Skin epidermis (tissue), 12 donors: Measurements from ENCODE around the gene MTHFS.

Experiments
- H3K27ac ChIP-seq, 21 experiments: fragments of 200-600 bp; sonication (generic) in 11 of 21; one replicate each; pipeline ENCODE4 v1.5.0; 2020; ENCODE audit warnings: mild to moderate bottlenecking in 3 of 21, inconsistent platforms in 2 of 21, moderate library complexity in 2 of 21
- H3K4me3 ChIP-seq, 7 experiments: fragments of 200-600 bp; sonication (generic) in 2 of 7; one replicate each; pipeline ENCODE4 v1.5.0; 2020; ENCODE audit warnings: inconsistent platforms in 2 of 7, mild to moderate bottlenecking in 2 of 7, moderate library complexity in 1 of 7

Gene MTHFS

DNA sequence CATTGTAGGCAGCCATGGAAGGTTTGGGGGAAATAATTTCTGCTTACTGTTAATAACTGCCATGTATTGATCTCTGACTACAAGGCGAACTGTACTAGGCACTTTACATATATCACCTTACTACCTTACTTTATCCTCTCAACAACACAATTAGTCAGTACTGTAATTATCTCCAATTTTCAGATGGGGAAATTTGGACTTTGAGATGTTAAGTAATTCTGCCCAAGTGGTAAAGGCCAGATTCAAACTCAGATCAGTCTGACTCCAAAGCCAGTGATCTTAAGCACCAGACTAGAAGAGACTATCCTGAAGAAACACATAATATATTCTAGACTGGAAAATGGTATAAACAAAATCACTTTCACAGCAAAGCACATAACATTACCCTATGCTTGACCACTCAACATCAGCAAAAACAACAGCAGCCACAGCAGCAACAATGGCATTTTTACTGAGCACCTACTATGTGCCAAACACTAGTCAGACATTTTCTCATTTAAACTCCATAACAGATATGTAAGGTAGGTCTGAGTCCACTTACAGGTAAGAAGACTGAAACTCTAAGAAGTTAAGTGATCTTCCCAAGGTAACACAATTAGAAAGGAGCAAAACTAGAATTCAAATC lies 13.1 kb downstream of the MTHFS start:
- Histone ChIP-seq H3K4me3 (no peak overlapping the region), H3K27ac (no peak overlapping the region)

GRCh38 chr15:79881668-79882067 lies 15.1 kb downstream of the MTHFS start:
- no peak overlapping the region for H3K4me3 ChIP-seq
- no peak overlapping the region for H3K27ac ChIP-seq

DNA sequence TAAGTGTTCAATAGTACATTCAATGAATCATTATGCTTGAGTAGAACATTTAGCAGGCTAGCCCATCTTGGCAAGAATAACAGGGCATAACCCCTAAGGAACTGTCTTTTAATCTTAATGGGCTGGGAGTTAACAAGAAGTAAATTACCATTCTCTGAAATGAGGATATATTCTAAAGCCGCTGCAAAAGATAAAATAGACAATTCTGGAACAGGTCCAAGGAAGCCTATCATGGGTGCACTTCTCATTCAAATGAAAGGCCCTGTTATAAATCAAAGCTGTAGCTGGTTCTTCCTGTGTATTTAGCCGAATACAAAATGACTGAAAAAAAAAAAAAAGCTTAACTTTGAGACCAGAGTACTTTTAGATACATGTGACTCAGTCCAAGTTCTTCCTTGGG lies 15.6 kb downstream of the MTHFS start:
- Histone ChIP-seq H3K27ac (no peak overlapping the region), H3K4me3 (no peak overlapping the region)

DNA sequence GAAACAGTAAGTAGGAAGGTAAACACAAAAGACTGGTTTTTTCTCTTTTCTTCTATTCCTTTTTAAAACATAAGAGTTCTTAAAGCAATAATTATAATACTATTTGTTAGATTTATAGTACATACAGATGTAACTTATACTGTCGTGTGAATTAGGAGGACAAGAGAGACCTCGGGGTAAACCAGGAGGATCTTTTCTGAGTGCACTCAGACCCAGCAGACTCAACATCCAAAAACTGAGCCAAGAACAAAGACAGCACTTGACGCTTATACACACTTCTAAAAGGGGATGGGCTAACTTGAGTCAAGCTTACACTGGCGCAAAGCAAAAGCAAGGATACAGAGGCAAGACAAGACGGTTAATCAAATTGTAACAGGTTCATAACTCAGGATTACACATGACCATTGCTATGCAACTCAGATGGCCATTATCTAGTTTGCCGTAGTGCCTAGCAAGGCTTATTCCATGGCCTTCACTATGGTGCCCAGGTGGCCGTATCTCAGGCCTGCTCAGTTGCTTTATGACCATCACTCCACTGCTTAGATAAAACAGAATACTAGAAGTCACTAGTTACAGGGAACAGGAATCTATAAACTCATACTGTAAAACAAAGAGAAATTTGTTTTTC lies 18.6 kb downstream of the MTHFS start:
- Histone ChIP-seq H3K27ac (no peak overlapping the region), H3K4me3 (no peak overlapping the region)

- Histone ChIP-seq H3K4me3 (no peak overlapping the region), H3K27ac (no peak overlapping the region)
Measured at GRCh38 chr15:79875213-79875612, 21.6 kb downstream of the MTHFS start.

GRCh38 chr15:79874242-79874641 lies 22.6 kb downstream of the MTHFS start:
- Histone ChIP-seq H3K4me3 (no peak overlapping the region), H3K27ac (no peak overlapping the region)

GRCh38 chr15:79872358-79873017 lies 24.3 kb downstream of the MTHFS start:
- H3K4me3 ChIP-seq = no peak overlapping the region
- peak overlapping the region in 1 of 21 experiments; percentile 17 for H3K27ac ChIP-seq

DNA sequence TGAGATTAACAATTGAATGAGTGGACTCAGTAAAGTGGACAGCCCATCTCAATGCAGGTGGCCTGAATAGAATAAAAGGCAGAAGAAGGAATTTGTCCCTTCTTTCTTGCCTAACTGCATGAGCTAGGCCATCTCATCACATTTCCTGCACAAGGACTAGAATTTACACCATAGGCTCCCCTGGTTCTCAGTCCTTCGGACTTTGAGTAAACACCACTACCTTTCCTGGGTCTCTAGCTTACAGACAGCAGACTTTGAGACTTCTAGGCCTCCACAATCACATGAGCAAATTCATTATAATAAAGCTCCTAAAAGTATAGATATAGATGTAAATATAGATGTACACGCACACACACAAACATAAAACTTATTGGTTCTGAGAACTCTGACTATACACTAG lies 28.3 kb downstream of the MTHFS start:
- H3K4me3 ChIP-seq = no peak overlapping the region

DNA sequence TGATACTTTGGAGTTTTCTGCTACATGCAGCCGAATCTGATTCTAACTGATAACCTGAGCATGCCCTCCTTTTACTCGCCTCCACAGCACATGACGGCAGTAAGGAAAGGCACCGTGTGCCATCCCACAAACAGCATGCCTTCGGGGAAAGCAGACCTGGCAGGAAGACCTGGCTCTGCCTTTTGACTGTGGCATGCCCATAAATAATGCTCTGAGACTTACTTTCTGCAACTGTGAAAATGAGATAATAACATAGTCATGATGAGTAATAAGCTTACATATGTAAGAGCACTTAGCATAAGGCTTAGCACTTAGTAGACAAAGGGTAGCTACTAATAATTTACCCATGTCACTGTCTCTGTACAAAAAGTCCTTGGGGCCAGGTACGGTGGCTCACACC lies 32.9 kb downstream of the MTHFS start:
- Histone ChIP-seq H3K4me3 (no peak overlapping the region), H3K27ac (no peak overlapping the region)

More for the DNA sequence above, 28.3 kb downstream of the MTHFS start:
- H3K27ac ChIP-seq = no peak overlapping the region

DNA sequence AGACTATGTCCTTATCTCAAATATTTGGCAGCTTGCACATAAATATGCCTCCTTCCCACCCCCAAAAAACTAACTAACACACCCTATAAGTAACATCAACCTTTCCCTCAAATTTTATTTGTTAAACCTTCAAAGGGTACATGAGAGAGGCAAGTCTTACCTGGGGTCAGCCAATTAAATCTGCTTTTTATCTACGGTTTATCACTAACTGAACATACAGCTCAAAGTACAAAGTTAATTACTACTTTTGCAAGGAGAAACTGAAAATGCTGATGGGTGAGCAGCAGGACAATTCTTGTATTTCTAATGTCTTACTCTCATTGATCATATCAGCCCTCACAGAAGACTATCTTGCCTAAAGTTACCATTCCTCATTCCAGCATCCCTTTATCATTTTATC lies 34.6 kb downstream of the MTHFS start:
- H3K27ac ChIP-seq = no peak overlapping the region
- no peak overlapping the region for H3K4me3 ChIP-seq

GRCh38 chr15:79860661-79861060 lies 36.2 kb downstream of the MTHFS start:
- no peak overlapping the region for H3K27ac ChIP-seq

DNA sequence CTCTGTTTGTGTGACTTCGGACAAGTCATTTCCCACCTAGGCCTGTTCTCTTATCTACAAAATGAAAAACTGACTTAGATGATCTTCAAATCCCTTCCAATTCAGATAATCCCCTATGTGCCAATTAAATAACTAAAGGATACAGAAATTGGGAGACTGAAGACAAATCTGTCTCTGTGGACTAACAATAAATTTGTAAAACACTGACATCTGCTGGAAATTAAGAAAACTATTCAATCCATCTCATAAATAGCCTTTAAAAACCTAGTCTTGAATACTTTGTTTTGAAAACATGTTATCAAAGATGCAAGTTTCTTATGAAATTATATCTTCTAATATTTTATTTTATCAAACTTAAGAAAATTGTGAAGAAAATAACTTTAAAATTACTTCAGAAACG lies 38.3 kb downstream of the MTHFS start:
- H3K4me3 ChIP-seq = no peak overlapping the region
- no peak overlapping the region for H3K27ac ChIP-seq

More at GRCh38 chr15:79860661-79861060, 36.2 kb downstream of the MTHFS start:
- no peak overlapping the region for H3K4me3 ChIP-seq

DNA sequence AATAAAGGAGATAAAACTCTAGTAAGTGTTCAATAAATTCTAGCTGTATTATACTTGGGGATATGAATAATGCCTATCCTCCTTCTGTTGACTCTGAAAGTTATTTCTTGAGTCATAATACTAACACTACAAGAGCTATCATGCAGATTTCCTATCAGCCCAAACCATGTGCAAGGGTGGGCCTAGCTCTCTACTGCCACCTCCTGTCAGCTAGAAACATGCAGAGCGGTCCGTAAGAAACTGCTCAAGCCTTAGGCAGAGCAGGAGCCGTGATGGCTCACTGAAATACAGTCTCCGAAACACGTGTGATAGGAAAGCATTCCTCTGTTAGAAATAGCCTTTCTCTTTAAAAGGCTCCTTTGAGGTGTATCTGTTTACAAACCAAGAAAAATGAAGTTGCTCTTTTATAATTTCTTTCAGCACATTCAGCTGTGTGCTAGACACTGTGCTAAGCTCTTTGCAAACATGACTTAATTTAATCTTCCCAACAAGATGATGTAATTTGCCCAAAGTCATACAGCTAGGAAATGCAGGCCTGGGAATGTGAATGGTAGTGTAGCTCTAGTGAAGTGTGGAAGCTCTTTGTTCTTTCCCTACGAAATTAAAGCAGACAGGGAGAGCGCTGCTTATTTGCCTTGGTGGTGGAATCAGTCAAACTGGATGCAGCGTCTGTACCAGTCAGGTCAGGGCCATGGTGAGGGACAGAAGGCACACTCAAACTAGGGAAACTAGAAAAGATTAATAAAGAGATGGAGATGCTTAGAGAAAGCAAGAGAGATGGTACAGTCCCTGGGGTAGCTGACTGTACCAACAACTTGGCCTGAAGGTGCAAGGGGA lies 43.1 kb downstream of the MTHFS start:
- no peak overlapping the region for H3K27ac ChIP-seq
- H3K4me3 ChIP-seq = no peak overlapping the region

- H3K4me3 ChIP-seq = no peak overlapping the region
- no peak overlapping the region for H3K27ac ChIP-seq
Measured at GRCh38 chr15:79849789-79850188, 47.0 kb downstream of the MTHFS start.

GRCh38 chr15:79846539-79846938 lies 50.3 kb downstream of the MTHFS start:
- Histone ChIP-seq H3K27ac (no peak overlapping the region), H3K4me3 (no peak overlapping the region)

GRCh38 chr15:79844221-79844620 lies 52.6 kb downstream of the MTHFS start:
- Histone ChIP-seq H3K4me3 (no peak overlapping the region), H3K27ac (no peak overlapping the region)

DNA sequence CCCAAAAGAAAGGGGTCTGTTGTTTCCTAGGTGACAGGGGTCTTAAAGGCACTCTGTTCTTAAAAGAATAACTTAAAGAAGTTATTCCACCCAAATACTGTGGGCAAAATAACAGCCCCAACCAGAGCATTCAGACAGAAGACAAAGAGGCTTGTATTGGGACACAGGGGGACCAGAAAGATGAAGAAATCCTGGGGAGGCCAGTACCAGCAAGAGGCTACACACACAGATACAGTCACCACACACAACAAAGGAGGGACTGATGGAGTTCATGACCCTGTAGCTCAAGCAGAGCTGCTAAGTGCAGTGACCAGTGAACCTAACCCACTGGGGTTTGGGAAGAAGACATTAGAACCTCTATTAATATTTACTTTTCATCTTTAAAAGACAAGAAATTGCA lies 59.0 kb downstream of the MTHFS start:
- Histone ChIP-seq H3K27ac (no peak overlapping the region), H3K4me3 (no peak overlapping the region)

DNA sequence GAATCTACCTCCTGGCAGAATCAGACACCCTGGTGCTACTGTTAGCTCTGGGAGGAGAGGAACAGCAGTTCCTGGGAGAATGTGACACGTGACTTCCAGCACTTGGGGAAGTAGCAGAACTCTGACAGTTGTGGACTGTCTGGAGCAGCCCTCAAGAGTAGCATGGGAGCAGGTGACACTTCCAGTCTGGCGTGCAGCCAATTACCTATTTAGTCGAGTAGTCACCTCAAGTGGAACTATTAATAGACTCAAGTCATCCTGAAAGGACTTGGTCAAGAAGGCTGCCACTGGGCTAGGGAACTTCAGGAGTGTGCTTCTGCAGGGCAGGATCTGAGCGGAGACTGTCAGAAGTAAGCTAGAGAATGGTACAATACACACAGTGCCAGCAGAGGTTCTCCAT lies 62.3 kb downstream of the MTHFS start:
- Histone ChIP-seq H3K27ac (no peak overlapping the region), H3K4me3 (no peak overlapping the region)

- H3K4me3 ChIP-seq = no peak overlapping the region
- no peak overlapping the region for H3K27ac ChIP-seq
Measured at GRCh38 chr15:79832367-79833120, 64.3 kb downstream of the MTHFS start.

- no peak overlapping the region for H3K27ac ChIP-seq
- H3K4me3 ChIP-seq = no peak overlapping the region
Measured at GRCh38 chr15:79831604-79832003, 65.2 kb downstream of the MTHFS start.
